CD4-positive, alpha-beta memory T cell (primary cell): ENCODE results near the gene PBX4. TPM values are rescaled to one million over a fixed set of nuclear protein-coding genes. Genes with fewer than 3 reads are reported as not detected.

ENCODE experiments used
- CTCF ChIA-PET: fragments of 350-600 bp; sonication (Branson Sonifier 250); formaldehyde crosslinking; loops from one replicate; lab custom pipeline; 2021; ENCODE audit warnings: inconsistent platforms; ENCODE audit not compliant: partially characterized antibody; lab: Charles Lee
- POLR2A ChIA-PET: fragments of 350-600 bp; sonication (Branson Sonifier 250); formaldehyde crosslinking; loops from one replicate; lab custom pipeline; 2021; ENCODE audit not compliant: partially characterized antibody; lab: Charles Lee
- DNase-seq, 5 donors: peaks; one replicate each; pipeline versions ENCODE4 v3.0.0 to v3.0.0-alpha.2; 2020 to 2022; ENCODE audit warnings: mixed read lengths in 1 of 5
- H3K27ac ChIP-seq: one replicate; pipeline ENCODE4 v1.7.0; 2013; ENCODE audit warnings: low read depth, low read length
- H3K27me3 ChIP-seq: 2 replicates; pipeline ENCODE4 v1.7.0; 2013; ENCODE audit warnings: mild to moderate bottlenecking, low read length, moderate library complexity; ENCODE audit not compliant: insufficient read depth
- H3K36me3 ChIP-seq: 2 replicates; pipeline ENCODE4 v1.7.0; 2013; ENCODE audit warnings: mild to moderate bottlenecking, low read length, moderate library complexity; ENCODE audit not compliant: insufficient read depth
- H3K4me1 ChIP-seq: 2 replicates; pipeline ENCODE4 v1.7.0; 2013; ENCODE audit warnings: mild to moderate bottlenecking, low read length, moderate library complexity; ENCODE audit not compliant: insufficient read depth
- H3K4me3 ChIP-seq, 2 donors: one replicate each; pipeline ENCODE4 v1.7.0; 2013; ENCODE audit warnings: low read length in 2 of 2, mild to moderate bottlenecking in 1 of 2
- H3K9me3 ChIP-seq, 2 donors: one replicate each; pipeline ENCODE4 v1.7.0; 2013; ENCODE audit warnings: low read length in 2 of 2, control low read depth in 1 of 2; ENCODE audit not compliant: control insufficient read depth in 1 of 2
- H3K27ac Mint-ChIP-seq, 7 donors: one replicate each; pipeline ENCODE4 v1.8.0; 2020 to 2021; ENCODE audit warnings: mixed read lengths in 7 of 7, mild to moderate bottlenecking in 6 of 7, inconsistent platforms in 3 of 7, moderate library complexity in 3 of 7
- H3K27me3 Mint-ChIP-seq, 2 donors: one replicate each; pipeline ENCODE4 v1.8.0; 2020 to 2021; ENCODE audit warnings: mixed read lengths in 2 of 2
- H3K36me3 Mint-ChIP-seq, 2 donors: one replicate each; pipeline ENCODE4 v1.8.0; 2020 to 2021; ENCODE audit warnings: mixed read lengths in 2 of 2, inconsistent platforms in 1 of 2, mild to moderate bottlenecking in 1 of 2
- H3K4me1 Mint-ChIP-seq, 4 donors: one replicate each; pipeline ENCODE4 v1.8.0; 2020 to 2021; ENCODE audit warnings: mixed read lengths in 4 of 4, mild to moderate bottlenecking in 1 of 4
- H3K4me3 Mint-ChIP-seq, 8 donors: one replicate each; pipeline ENCODE4 v1.8.0; 2020 to 2021; ENCODE audit warnings: mixed read lengths in 8 of 8, mild to moderate bottlenecking in 7 of 8, moderate library complexity in 6 of 8, inconsistent platforms in 3 of 8
- H3K9me3 Mint-ChIP-seq, 8 donors: one replicate each; pipeline ENCODE4 v1.8.0; 2020 to 2021; ENCODE audit warnings: mixed read lengths in 8 of 8, mild to moderate bottlenecking in 5 of 8, inconsistent platforms in 3 of 8, moderate library complexity in 1 of 8
- intact Hi-C: fragments of 100-400 bp; cut with micrococcal nuclease; formaldehyde crosslinking; loops from one replicate; pipeline ENCODE4 v1.15.1; 2023
- polyA plus RNA-seq, 2 donors: library from polyadenylated mRNA; unstranded; fragments of 300-500 nt; fragmentation: Illumina TruSeq; gene quantifications; one replicate each; pipeline ENCODE4 v1.2.3, GENCODE V29; 2021
- total RNA-seq, 2 experiments: library from RNA; stranded (reverse); gene quantifications; one replicate each; pipeline ENCODE4 v1.2.3, GENCODE V29; 2021

Gene PBX4
- total and polyA plus RNA-seq, 4 experiments from 2014 or later = 3.9 to 56.3 (median 29.1) TPM

DNA sequence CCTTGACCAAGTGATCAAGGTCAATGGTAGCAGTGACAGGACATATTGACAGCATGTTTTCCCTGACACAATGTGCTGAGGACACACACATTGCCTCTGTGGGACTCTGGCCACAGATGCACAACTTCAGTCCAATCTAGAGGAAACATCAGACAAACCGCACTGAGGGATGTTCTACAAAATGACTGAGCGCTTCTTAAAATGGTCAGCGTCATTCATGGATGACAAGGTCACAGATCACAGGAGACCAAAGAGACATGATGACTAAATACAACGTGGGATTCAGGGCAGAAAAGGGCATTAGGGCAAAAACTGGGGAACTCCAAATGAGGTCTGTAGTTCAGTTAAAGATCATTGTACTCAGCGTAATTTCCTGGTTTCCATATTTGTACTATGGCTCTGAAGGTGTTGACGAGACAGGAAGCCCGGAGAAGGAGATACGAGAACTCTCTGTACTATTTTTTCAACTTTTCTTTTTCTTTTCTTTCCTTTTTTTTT, 20.6 kb downstream of the PBX4 start:
- Histone ChIP-seq H3K4me3 (no peak overlapping the region), H3K4me1 (peaks cover 83% of the 10 kb centered on the region), H3K9me3 (no peaks in the 10 kb centered on the region), H3K27me3 (no peaks in the 10 kb centered on the region), H3K27ac (peak overlapping the region; percentile 89), H3K36me3 (peaks cover 5% of the 10 kb centered on the region)
- POLR2A ChIA-PET = interaction anchor here (0.6 to 7.4 kb wide), 21 partner anchors 8 to 303 kb away, joined by 3 to 75 read pairs (median 6); partner anchors contain the start of genes ATP13A1, GMIP, LPAR2 and NDUFA13
- H3K9me3 Mint-ChIP-seq = peaks cover 0 to 3% (median 0%) of the 10 kb centered on the region in 8 donors
- intact Hi-C loops = loop anchor here (1.0 to 5.0 kb wide), 5 partner anchors 8 to 71 kb away; partner anchors contain the start of genes GMIP, PBX4 and ZNF101
- peak; percentile 85 to 93 (median 91) for DNase-seq
- no peaks in the 10 kb centered on the region for H3K27me3 Mint-ChIP-seq
- peaks cover 48 to 84% (median 62%) of the 10 kb centered on the region in 4 donors for H3K4me1 Mint-ChIP-seq
- H3K4me3 Mint-ChIP-seq = peak overlapping the region; percentile 47 to 84 (median 79)
- peak overlapping the region; percentile 93 to 100 (median 98) for H3K27ac Mint-ChIP-seq
- CTCF ChIA-PET = interaction anchor here (1.0 to 3.2 kb wide), 4 partner anchors 15 to 273 kb away, joined by 3 to 9 read pairs (median 4); no protein-coding TSS in a partner anchor
- peaks cover 13 to 35% of the 10 kb centered on the region in 2 donors for H3K36me3 Mint-ChIP-seq

DNA sequence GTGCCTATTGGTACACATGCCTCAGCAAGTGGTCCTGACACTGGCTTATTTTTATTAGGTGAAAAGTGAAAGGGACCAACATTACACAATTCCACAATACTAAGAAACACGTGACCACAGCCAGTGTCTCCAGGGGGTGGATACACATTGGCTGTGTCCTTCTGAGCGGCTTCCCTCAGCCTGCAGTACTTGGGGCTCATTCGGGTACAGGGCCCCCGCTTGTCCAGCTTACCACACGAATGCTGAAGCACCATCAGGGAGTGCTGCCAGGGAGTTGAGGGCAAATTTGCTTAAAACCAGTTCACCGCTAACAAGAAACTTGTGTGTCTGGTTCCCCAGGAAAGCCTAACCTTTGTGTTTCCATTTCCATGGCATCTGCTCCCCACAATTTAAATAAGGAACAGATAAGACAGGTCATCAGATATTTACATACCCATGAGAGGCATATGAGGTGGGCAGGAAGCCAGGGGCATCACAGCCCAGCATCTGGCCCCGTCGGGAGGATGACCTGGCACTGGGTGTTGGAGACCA, 23.3 kb downstream of the PBX4 start:
- H3K4me1 Mint-ChIP-seq = peaks cover 38 to 83% (median 56%) of the 10 kb centered on the region in 4 donors
- ChIA-PET CTCF (no interaction called here), POLR2A (interaction anchor here (1.4 to 2.6 kb wide), 2 partner anchors 17 to 24 kb away, joined by 3 to 11 read pairs; partner anchors contain the start of gene PBX4)
- peaks cover 83% of the 10 kb centered on the region for H3K4me1 ChIP-seq
- no peaks in the 10 kb centered on the region for H3K27me3 Mint-ChIP-seq
- H3K4me3 Mint-ChIP-seq = peak overlapping the region in 1 of 8 donors; percentile 17
- H3K4me3 ChIP-seq = no peak overlapping the region
- intact Hi-C loops = loop anchor here (5.0 kb wide), 1 partner anchor 37 kb away; no protein-coding TSS in a partner anchor
- H3K27me3 ChIP-seq = no peaks in the 10 kb centered on the region
- H3K9me3 Mint-ChIP-seq = peaks cover 0 to 2% (median 0%) of the 10 kb centered on the region in 8 donors
- H3K27ac ChIP-seq = no peak overlapping the region
- H3K9me3 ChIP-seq = no peaks in the 10 kb centered on the region
- peaks cover 13 to 47% of the 10 kb centered on the region in 2 donors for H3K36me3 Mint-ChIP-seq
- peak in 1 of 5 donors; percentile 27 for DNase-seq
- H3K36me3 ChIP-seq = peaks cover 5% of the 10 kb centered on the region
- H3K27ac Mint-ChIP-seq = peak overlapping the region; percentile 81 to 95 (median 93)

DNA sequence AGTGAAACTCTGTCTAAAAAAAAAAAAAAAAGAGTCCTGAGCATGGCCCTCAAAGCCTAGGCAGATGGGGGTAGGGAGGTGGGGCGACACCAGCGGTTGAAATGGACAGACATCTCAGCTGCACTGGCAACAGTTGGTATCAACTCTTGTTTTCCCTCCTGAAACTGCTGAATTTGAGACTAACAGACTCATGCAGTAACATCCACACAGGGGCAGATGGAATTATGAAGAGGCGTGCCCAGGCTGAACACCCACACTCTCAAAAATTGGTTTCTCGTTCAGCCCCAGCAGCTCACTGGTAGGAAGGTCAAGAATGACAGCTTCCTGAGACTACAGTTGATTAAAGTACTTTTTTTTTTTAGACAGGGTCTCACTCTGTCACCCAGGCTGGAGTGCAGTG, 24.1 kb downstream of the PBX4 start:
- H3K4me3 Mint-ChIP-seq = peak overlapping the region in 1 of 8 donors; percentile 57
- H3K4me3 ChIP-seq = no peak overlapping the region
- peaks cover 5% of the 10 kb centered on the region for H3K36me3 ChIP-seq
- POLR2A ChIA-PET = interaction anchor here (1.2 to 1.4 kb wide), 2 partner anchors 12 to 18 kb away, joined by 3 to 5 read pairs; no protein-coding TSS in a partner anchor
- H3K27ac ChIP-seq = no peak overlapping the region
- H3K27me3 Mint-ChIP-seq = no peaks in the 10 kb centered on the region
- no peaks in the 10 kb centered on the region for H3K27me3 ChIP-seq
- CTCF ChIA-PET = no interaction called here
- peaks cover 13 to 48% of the 10 kb centered on the region in 2 donors for H3K36me3 Mint-ChIP-seq
- peak in 1 of 5 donors; percentile 24 for DNase-seq
- peaks cover 0 to 2% (median 0%) of the 10 kb centered on the region in 8 donors for H3K9me3 Mint-ChIP-seq
- H3K27ac Mint-ChIP-seq = peak overlapping the region in 6 of 7 donors; percentile 37 to 93 (median 79)
- H3K4me1 ChIP-seq = peaks cover 83% of the 10 kb centered on the region
- H3K4me1 Mint-ChIP-seq = peaks cover 43 to 86% (median 61%) of the 10 kb centered on the region in 4 donors
- intact Hi-C loops = no loop called here
- no peaks in the 10 kb centered on the region for H3K9me3 ChIP-seq

DNA sequence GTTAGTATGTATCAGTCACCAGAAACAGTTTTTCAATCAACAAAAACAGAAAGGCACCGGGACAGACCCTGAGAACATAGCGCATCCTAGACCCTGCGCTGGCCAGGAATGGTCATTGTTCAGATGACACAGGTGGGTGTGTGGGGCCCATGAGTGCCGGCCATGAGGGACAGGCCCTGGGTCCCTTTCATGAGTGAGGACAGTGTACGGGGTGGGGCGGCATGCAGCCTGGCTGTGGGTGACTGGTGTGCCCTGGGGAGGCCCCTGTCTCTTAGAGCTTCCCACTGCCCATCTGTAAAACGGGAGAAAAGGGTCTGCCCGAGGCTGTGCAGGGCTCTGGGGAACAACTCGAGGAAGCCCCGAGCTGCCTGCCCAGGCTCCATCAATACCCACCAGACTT, 25.8 kb downstream of the PBX4 start:
- ChIA-PET POLR2A (interaction anchor here (2.2 to 7.4 kb wide), 3 partner anchors 8 to 77 kb away, joined by 13 to 63 read pairs (median 27); partner anchors contain the start of gene ZNF101), CTCF (interaction anchor here (2.0 to 4.5 kb wide), 2 partner anchors 13 to 61 kb away, joined by 10 to 22 read pairs; no protein-coding TSS in a partner anchor)
- Mint-ChIP-seq H3K27me3 (no peaks in the 10 kb centered on the region), H3K36me3 (peaks cover 16 to 39% of the 10 kb centered on the region in 2 donors), H3K4me3 (peak overlapping the region in 1 of 8 donors; percentile 21), H3K27ac (peak overlapping the region; percentile 75 to 98 (median 95)), H3K4me1 (peaks cover 38 to 84% (median 61%) of the 10 kb centered on the region in 4 donors), H3K9me3 (peaks cover 0 to 2% (median 0%) of the 10 kb centered on the region in 8 donors)
- Histone ChIP-seq H3K4me3 (no peak overlapping the region), H3K36me3 (peaks cover 5% of the 10 kb centered on the region), H3K9me3 (no peaks in the 10 kb centered on the region), H3K4me1 (peaks cover 84% of the 10 kb centered on the region), H3K27me3 (no peaks in the 10 kb centered on the region), H3K27ac (peak overlapping the region; percentile 90)
- intact Hi-C loops = no loop called here
- DNase-seq = peak in 1 of 5 donors; percentile 24

DNA sequence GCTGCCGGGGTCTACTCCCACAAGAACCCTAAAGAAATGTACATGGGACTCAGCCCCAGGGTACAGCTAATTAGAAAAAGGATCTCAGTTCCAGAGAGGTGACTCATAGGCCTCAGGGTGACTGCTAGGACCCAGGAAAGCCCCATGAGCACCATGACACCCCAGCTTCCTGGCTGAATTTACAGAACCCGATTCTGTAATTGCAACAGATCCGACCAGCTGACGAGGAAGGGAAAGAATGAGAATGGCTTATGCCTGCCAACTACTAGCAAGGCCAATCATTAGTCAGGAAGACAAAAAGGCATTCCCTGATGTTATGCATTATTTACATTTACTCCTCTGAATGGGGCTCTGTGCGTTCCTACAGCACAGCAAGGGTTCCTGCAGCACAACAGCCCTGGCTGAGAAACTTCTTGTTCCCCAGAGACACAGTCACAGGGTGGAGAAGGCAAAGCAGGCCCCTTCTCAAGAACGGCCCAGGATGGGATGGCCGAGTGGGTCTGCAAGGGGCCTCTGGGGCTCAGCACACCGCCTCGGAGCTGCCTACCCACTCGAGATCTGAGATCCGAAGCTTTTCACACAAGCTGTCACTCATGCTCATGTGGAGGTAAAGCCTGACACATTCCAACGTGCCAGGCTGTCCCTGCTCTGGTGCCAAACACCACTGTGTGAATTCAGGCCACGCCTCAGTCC, 27.2 kb downstream of the PBX4 start:
- intact Hi-C loops = loop anchor here (2.0 kb wide), 1 partner anchor 16 kb away; no protein-coding TSS in a partner anchor
- H3K4me3 ChIP-seq = no peak overlapping the region
- H3K36me3 ChIP-seq = peaks cover 5% of the 10 kb centered on the region
- peak overlapping the region in 7 of 8 donors; percentile 28 to 88 (median 62) for H3K4me3 Mint-ChIP-seq
- no peaks in the 10 kb centered on the region for H3K9me3 Mint-ChIP-seq
- CTCF ChIA-PET = interaction anchor here (0.7 to 4.5 kb wide), 8 partner anchors 9 to 59 kb away, joined by 3 to 22 read pairs (median 4); no protein-coding TSS in a partner anchor
- peaks cover 14 to 30% of the 10 kb centered on the region in 2 donors for H3K36me3 Mint-ChIP-seq
- no peaks in the 10 kb centered on the region for H3K27me3 Mint-ChIP-seq
- peaks cover 30 to 74% (median 52%) of the 10 kb centered on the region in 4 donors for H3K4me1 Mint-ChIP-seq
- peaks cover 71% of the 10 kb centered on the region for H3K4me1 ChIP-seq
- peak overlapping the region; percentile 90 for H3K27ac ChIP-seq
- DNase-seq = peak; percentile 63 to 96 (median 69)
- H3K27ac Mint-ChIP-seq = peak overlapping the region; percentile 92 to 98 (median 96)
- no peaks in the 10 kb centered on the region for H3K9me3 ChIP-seq
- POLR2A ChIA-PET = interaction anchor here (0.9 to 7.4 kb wide), 14 partner anchors 9 to 86 kb away, joined by 3 to 63 read pairs (median 5); partner anchors contain the start of genes GMIP, LPAR2, PBX4 and ZNF101
- H3K27me3 ChIP-seq = no peaks in the 10 kb centered on the region

DNA sequence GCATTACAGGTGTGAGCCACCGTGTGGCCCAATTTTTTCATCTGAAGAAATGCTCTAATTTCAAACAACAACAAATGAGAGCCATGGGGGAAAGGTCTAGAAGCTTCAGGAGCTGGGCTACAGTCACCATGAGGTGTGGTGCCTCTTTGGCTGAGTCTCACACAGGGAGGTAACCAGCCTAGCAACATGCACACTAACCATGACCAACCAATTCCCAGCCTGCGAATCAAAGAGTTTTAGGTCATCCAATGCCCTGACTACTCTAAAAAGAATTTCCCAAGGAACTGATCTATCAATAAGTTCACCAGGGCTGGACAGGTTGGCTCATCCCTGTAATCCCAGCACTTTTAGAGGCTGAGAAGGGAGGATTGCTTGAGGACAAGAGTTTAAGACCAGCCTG, 29.9 kb downstream of the PBX4 start:
- intact Hi-C loops = no loop called here
- Mint-ChIP-seq H3K27ac (peak overlapping the region; percentile 70 to 98 (median 85)), H3K4me3 (peak overlapping the region in 5 of 8 donors; percentile 5 to 65 (median 52)), H3K9me3 (no peaks in the 10 kb centered on the region), H3K4me1 (peaks cover 26 to 55% (median 43%) of the 10 kb centered on the region in 4 donors), H3K36me3 (peaks cover 14 to 26% of the 10 kb centered on the region in 2 donors), H3K27me3 (no peaks in the 10 kb centered on the region)
- Histone ChIP-seq H3K27me3 (no peaks in the 10 kb centered on the region), H3K36me3 (peaks cover 5% of the 10 kb centered on the region), H3K27ac (peak overlapping the region; percentile 16), H3K4me3 (no peak overlapping the region), H3K9me3 (no peaks in the 10 kb centered on the region), H3K4me1 (peaks cover 56% of the 10 kb centered on the region)
- CTCF ChIA-PET = interaction anchor here (1.0 to 4.5 kb wide), 4 partner anchors 17 to 34 kb away, joined by 3 to 22 read pairs (median 3); no protein-coding TSS in a partner anchor
- no peak for DNase-seq
- POLR2A ChIA-PET = interaction anchor here (0.8 to 7.4 kb wide), 4 partner anchors 12 to 49 kb away, joined by 3 to 63 read pairs (median 12); partner anchors contain the start of gene PBX4
